ENCODE data around the gene LLGL2. TPM values are rescaled to one million over a fixed set of nuclear protein-coding genes. Genes with fewer than 3 reads are reported as not detected.

The LLGL2 gene
- total RNA-seq, 4 donors from 2014 or later = 6.1 to 12.3 (median 9.1) TPM

- Histone ChIP-seq H3K4me3 (no peak overlapping the region), H3K27ac (replicated peaks in 1 of 4) (peak overlapping the region in 1 of 4 donors; percentile 25), H3K4me1 (no peaks in the 10 kb centered on the region), H3K36me3 (peaks cover 0 to 2% (median 0%) of the 10 kb centered on the region in 4 donors), H3K9me3 (no peaks in the 10 kb centered on the region), H3K27me3 (no peaks in the 10 kb centered on the region)
- DNase-seq (ENCODE audit: extremely low spot score) = no peak
- intact Hi-C loops (cut with DNase I) = no loop called here
- WGBS = 100% methylated on average over 1 of the region's 11 CpGs
- no peak for TF ChIP-seq EP300 (IDR thresholded peaks at IDR 0.05)
- TF ChIP-seq CTCF (IDR thresholded peaks at IDR 0.05) = no peak
- TF ChIP-seq POLR2AphosphoS5 (IDR thresholded peaks at IDR 0.05) = no peak
- TF ChIP-seq POLR2A (IDR thresholded peaks at IDR 0.05; ENCODE audit: low read depth) = no peak
These were observed 45.3 kb downstream of the LLGL2 start for GRCh38 chr17:75570772-75571171.

GRCh38 chr17:75571197-75571884 is 45.8 kb downstream of the LLGL2 start:
- Histone ChIP-seq H3K27me3 (no peaks in the 10 kb centered on the region), H3K4me3 (no peak overlapping the region), H3K36me3 (peaks cover 0 to 2% (median 0%) of the 10 kb centered on the region in 4 donors), H3K9me3 (no peaks in the 10 kb centered on the region), H3K27ac (replicated peaks in 1 of 4) (peak overlapping the region in 1 of 4 donors; percentile 39), H3K4me1 (no peaks in the 10 kb centered on the region)
- TF ChIP-seq POLR2AphosphoS5 (IDR thresholded peaks at IDR 0.05) (no peak), POLR2A (IDR thresholded peaks at IDR 0.05; ENCODE audit: low read depth) (no peak), CTCF (IDR thresholded peaks at IDR 0.05) (no peak), EP300 (IDR thresholded peaks at IDR 0.05) (no peak)
- intact Hi-C loops (cut with DNase I) = no loop called here
- 84% methylated on average over 15 of the region's 15 CpGs for WGBS
- DNase-seq (ENCODE audit: extremely low spot score) = no peak

- peaks cover 0 to 2% (median 0%) of the 10 kb centered on the region in 4 donors for H3K36me3 ChIP-seq
- H3K27ac ChIP-seq (replicated peaks in 1 of 4) = peak overlapping the region in 1 of 4 donors; percentile 39
- no peak overlapping the region for H3K4me3 ChIP-seq
- 97% methylated on average over 11 of the region's 16 CpGs for WGBS
- intact Hi-C loops (cut with DNase I) = no loop called here
- no peaks in the 10 kb centered on the region for H3K9me3 ChIP-seq
- TF ChIP-seq EP300 (IDR thresholded peaks at IDR 0.05) = no peak
- TF ChIP-seq CTCF (IDR thresholded peaks at IDR 0.05) = no peak
- TF ChIP-seq POLR2AphosphoS5 (IDR thresholded peaks at IDR 0.05) = no peak
- TF ChIP-seq POLR2A (IDR thresholded peaks at IDR 0.05; ENCODE audit: low read depth) = no peak
- no peaks in the 10 kb centered on the region for H3K27me3 ChIP-seq
- no peaks in the 10 kb centered on the region for H3K4me1 ChIP-seq
- no peak for DNase-seq (ENCODE audit: extremely low spot score)
These were observed 46.4 kb downstream of the LLGL2 start for GRCh38 chr17:75571885-75572215.

- no peaks in the 10 kb centered on the region for H3K9me3 ChIP-seq
- intact Hi-C loops (cut with DNase I) = no loop called here
These were observed 47.4 kb downstream of the LLGL2 start for GRCh38 chr17:75572713-75573539.

More at GRCh38 chr17:75572713-75573539, 47.4 kb downstream of the LLGL2 start:
- no peak for TF ChIP-seq POLR2AphosphoS5 (IDR thresholded peaks at IDR 0.05)
- no peak for TF ChIP-seq CTCF (IDR thresholded peaks at IDR 0.05)
- no peak for TF ChIP-seq POLR2A (IDR thresholded peaks at IDR 0.05; ENCODE audit: low read depth)
- TF ChIP-seq EP300 (IDR thresholded peaks at IDR 0.05) = no peak
- no peak overlapping the region for H3K4me3 ChIP-seq
- no peaks in the 10 kb centered on the region for H3K27me3 ChIP-seq
- H3K4me1 ChIP-seq = no peaks in the 10 kb centered on the region
- H3K27ac ChIP-seq (replicated peaks in 1 of 4) = no peak overlapping the region
- 95% methylated on average over 25 of the region's 39 CpGs for WGBS
- no peak for DNase-seq (ENCODE audit: extremely low spot score)
- H3K36me3 ChIP-seq = peaks cover 0 to 2% (median 0%) of the 10 kb centered on the region in 4 donors
